Measurements from ENCODE around the gene SULT1C4.

Gene SULT1C4

GRCh38 chr2:108363908-108364225 is 13.9 kb upstream of the SULT1C4 start:
- H3K4me3 ChIP-seq (ENCODE audit: low read depth, low read length) = no peak overlapping the region
- no peak for TF ChIP-seq CTCF (IDR thresholded peaks at IDR 0.05; ENCODE audit: low read depth, low read length)

GRCh38 chr2:108364676-108365297 is 13.0 kb upstream of the SULT1C4 start:
- no peak overlapping the region for H3K4me3 ChIP-seq (ENCODE audit: low read depth, low read length)
- no peak for TF ChIP-seq CTCF (IDR thresholded peaks at IDR 0.05; ENCODE audit: low read depth, low read length)

GRCh38 chr2:108365656-108366055 is 12.1 kb upstream of the SULT1C4 start:
- no peak for TF ChIP-seq CTCF (IDR thresholded peaks at IDR 0.05; ENCODE audit: low read depth, low read length)
- no peak overlapping the region for H3K4me3 ChIP-seq (ENCODE audit: low read depth, low read length)

- TF ChIP-seq CTCF (IDR thresholded peaks at IDR 0.05; ENCODE audit: low read depth, low read length) = no peak
- no peak overlapping the region for H3K4me3 ChIP-seq (ENCODE audit: low read depth, low read length)
Observed at GRCh38 chr2:108367014-108367413, 10.7 kb upstream of the SULT1C4 start.

GRCh38 chr2:108367561-108368175 is 10.1 kb upstream of the SULT1C4 start:
- H3K4me3 ChIP-seq (ENCODE audit: low read depth, low read length) = no peak overlapping the region
- no peak for TF ChIP-seq CTCF (IDR thresholded peaks at IDR 0.05; ENCODE audit: low read depth, low read length)

- no peak for TF ChIP-seq CTCF (IDR thresholded peaks at IDR 0.05; ENCODE audit: low read depth, low read length)
- H3K4me3 ChIP-seq (ENCODE audit: low read depth, low read length) = no peak overlapping the region
Observed at GRCh38 chr2:108369153-108369552, 8.6 kb upstream of the SULT1C4 start.

- no peak for TF ChIP-seq CTCF (IDR thresholded peaks at IDR 0.05; ENCODE audit: low read depth, low read length)
- H3K4me3 ChIP-seq (ENCODE audit: low read depth, low read length) = no peak overlapping the region
Observed at GRCh38 chr2:108370080-108370479, 7.7 kb upstream of the SULT1C4 start.

Measured in WI38 (cell line).